ENCODE results near the gene HBQ1. TPM values are rescaled to one million over a fixed set of nuclear protein-coding genes. Genes with fewer than 3 reads are reported as not detected.
A peak's percentile ranks its signal among the peaks of the same experiment; 100 is the strongest.

The HBQ1 gene
- total RNA-seq, 1 donor from 2014 or later = 2.7 TPM

GRCh38 chr16:154217-155030 is 25.8 kb upstream of the HBQ1 start:
- peak; percentile 29 for DNase-seq (ENCODE audit: low read depth)
- Mint-ChIP-seq H3K27ac (ENCODE audit: unreplicated experiment) (peak overlapping the region; percentile 50), H3K4me3 (ENCODE audit: unreplicated experiment) (peak overlapping the region; percentile 85), H3K27me3 (ENCODE audit: low read depth, unreplicated experiment) (peaks cover 44% of the 10 kb centered on the region), H3K4me1 (ENCODE audit: low read depth, unreplicated experiment) (peaks cover 4% of the 10 kb centered on the region), H3K36me3 (ENCODE audit: low read depth, unreplicated experiment) (peaks cover 3% of the 10 kb centered on the region), H3K9me3 (ENCODE audit: unreplicated experiment) (peaks cover 2% of the 10 kb centered on the region)
- Histone ChIP-seq H4K20me1 (ENCODE audit: insufficient read depth, low read length) (no peaks in the 10 kb centered on the region), H3K27me3 (ENCODE audit: insufficient read depth, low read length) (peaks cover 19% of the 10 kb centered on the region), H3K79me2 (ENCODE audit: insufficient read depth, low read length) (no peaks in the 10 kb centered on the region), H3K36me3 (ENCODE audit: insufficient read depth, low read length) (no peaks in the 10 kb centered on the region), H3K4me2 (ENCODE audit: low read length) (peak overlapping the region; percentile 88), H3K9ac (ENCODE audit: low read length) (no peak overlapping the region), H3K4me3 (ENCODE audit: insufficient read depth, low read depth, low read length) (peak overlapping the region; percentile 52), H3K4me1 (ENCODE audit: insufficient read depth, low read length) (peaks cover 7% of the 10 kb centered on the region), H2AFZ (ENCODE audit: low read depth, low read length) (peak overlapping the region; percentile 7), H3K27ac (ENCODE audit: low read depth, low read length) (no peak overlapping the region), H3K9me3 (ENCODE audit: insufficient read depth, low read depth, low read length) (no peaks in the 10 kb centered on the region)
- TF ChIP-seq EZH2 (IDR thresholded peaks at IDR 0.05; ENCODE audit: insufficient read depth, low read length) (peak; percentile 62), CTCF (IDR thresholded peaks at IDR 0.05; ENCODE audit: insufficient read depth, low read depth, low read length) (no peak)
- no peak for FAIRE-seq

GRCh38 chr16:155031-155398 is 25.2 kb upstream of the HBQ1 start:
- Histone ChIP-seq H3K9ac (ENCODE audit: low read length) (no peak overlapping the region), H2AFZ (ENCODE audit: low read depth, low read length) (peak overlapping the region; percentile 7), H3K27ac (ENCODE audit: low read depth, low read length) (no peak overlapping the region), H3K36me3 (ENCODE audit: insufficient read depth, low read length) (no peaks in the 10 kb centered on the region), H3K9me3 (ENCODE audit: insufficient read depth, low read depth, low read length) (no peaks in the 10 kb centered on the region), H4K20me1 (ENCODE audit: insufficient read depth, low read length) (no peaks in the 10 kb centered on the region), H3K4me2 (ENCODE audit: low read length) (peak overlapping the region; percentile 88), H3K4me1 (ENCODE audit: insufficient read depth, low read length) (peaks cover 7% of the 10 kb centered on the region), H3K4me3 (ENCODE audit: insufficient read depth, low read depth, low read length) (no peak overlapping the region), H3K27me3 (ENCODE audit: insufficient read depth, low read length) (peaks cover 21% of the 10 kb centered on the region), H3K79me2 (ENCODE audit: insufficient read depth, low read length) (no peaks in the 10 kb centered on the region)
- H3K4me3 Mint-ChIP-seq (ENCODE audit: unreplicated experiment) = peak overlapping the region; percentile 85
- H3K36me3 Mint-ChIP-seq (ENCODE audit: low read depth, unreplicated experiment) = peaks cover 3% of the 10 kb centered on the region
- no peak for FAIRE-seq
- H3K27ac Mint-ChIP-seq (ENCODE audit: unreplicated experiment) = peak overlapping the region; percentile 50
- no peak for TF ChIP-seq EZH2 (IDR thresholded peaks at IDR 0.05; ENCODE audit: insufficient read depth, low read length)
- no peak for TF ChIP-seq CTCF (IDR thresholded peaks at IDR 0.05; ENCODE audit: insufficient read depth, low read depth, low read length)
- DNase-seq (ENCODE audit: low read depth) = no peak
- H3K4me1 Mint-ChIP-seq (ENCODE audit: low read depth, unreplicated experiment) = peaks cover 3% of the 10 kb centered on the region
- peaks cover 47% of the 10 kb centered on the region for H3K27me3 Mint-ChIP-seq (ENCODE audit: low read depth, unreplicated experiment)
- H3K9me3 Mint-ChIP-seq (ENCODE audit: unreplicated experiment) = peaks cover 4% of the 10 kb centered on the region

All from astrocyte (in vitro differentiated cells and primary cell).